AG09319 (cell line): ENCODE data around the gene MTHFD1.

Experiments used
- DNase-seq: peaks from one replicate; pipeline ENCODE4 v3.0.0-alpha.2; 2010; ENCODE audit warnings: low read depth; ENCODE audit errors: extremely low read depth
- CTCF ChIP-seq: IDR thresholded peaks from 2 replicates; pipeline ENCODE4 v1.5.1; 2011; ENCODE audit warnings: low read depth, mild to moderate bottlenecking, inconsistent platforms, low read length, moderate library complexity

MTHFD1 gene

GRCh38 chr14:64465831-64466554 is 77.8 kb downstream of the MTHFD1 start:
- DNase-seq: no peak
- peak; percentile 41 for TF ChIP-seq CTCF

DNA sequence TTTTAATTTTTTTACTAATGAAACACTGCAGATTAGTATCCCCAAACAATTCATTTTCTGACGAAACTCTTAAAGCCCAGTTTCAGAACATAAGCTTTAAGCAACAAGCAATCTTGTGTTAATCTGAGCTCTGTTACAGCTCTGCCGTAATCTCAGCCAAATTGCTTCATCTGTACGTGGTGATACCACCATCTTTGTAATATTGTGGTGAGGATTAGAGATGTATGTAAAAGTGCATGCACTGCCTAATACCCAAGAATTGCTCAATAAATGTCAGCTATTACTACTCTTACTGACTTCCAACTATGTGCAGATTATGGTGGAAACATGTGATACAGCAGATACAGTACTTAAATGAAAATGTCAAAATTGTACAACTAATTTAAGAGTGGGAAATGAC is 78.9 kb downstream of the MTHFD1 start:
- no peak for DNase-seq
- TF ChIP-seq CTCF: no peak

DNA sequence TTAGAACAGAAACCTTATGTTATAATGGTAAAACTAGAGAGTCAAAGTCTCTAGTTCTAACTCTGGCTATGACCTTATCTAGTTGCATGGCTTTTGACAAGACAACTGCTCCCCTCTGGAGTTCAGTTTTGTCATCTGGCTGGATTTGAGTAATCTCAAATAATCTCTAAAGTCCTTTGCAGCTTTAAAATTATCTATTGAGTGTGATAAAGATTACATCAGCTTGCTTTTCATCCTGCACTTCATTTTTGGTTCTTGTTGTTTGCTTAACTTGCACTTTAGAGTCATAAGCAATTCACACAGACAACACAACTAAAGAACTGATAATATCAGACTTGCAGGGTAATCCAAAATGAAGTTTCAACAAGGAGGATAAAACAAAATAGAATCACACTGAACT is 79.4 kb downstream of the MTHFD1 start:
- no peak for TF ChIP-seq CTCF
- DNase-seq: no peak

- DNase-seq: no peak
These were observed 80.3 kb downstream of the MTHFD1 start for GRCh38 chr14:64468451-64468850.

DNA sequence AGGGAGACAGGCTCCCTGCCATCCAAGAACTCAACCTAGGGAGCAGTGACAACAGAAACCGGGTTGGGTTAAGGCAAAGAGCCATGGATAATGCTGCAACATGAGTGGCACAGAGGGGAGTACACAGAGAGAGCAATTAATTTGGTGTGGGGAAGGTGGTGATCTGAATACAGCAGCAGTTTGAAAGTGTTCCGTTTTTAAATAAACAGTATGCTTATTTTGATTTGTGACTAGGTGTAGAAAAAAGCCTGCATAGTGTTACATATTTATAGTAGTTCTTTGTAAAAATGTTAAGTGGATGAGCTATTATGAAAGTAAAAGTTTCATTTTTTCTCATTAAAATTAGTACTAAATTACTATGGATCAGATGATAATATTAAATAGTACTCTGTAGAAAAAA is 85.9 kb downstream of the MTHFD1 start:
- no peak for DNase-seq
- TF ChIP-seq CTCF: no peak

More at GRCh38 chr14:64468451-64468850, 80.3 kb downstream of the MTHFD1 start:
- no peak for TF ChIP-seq CTCF

DNA sequence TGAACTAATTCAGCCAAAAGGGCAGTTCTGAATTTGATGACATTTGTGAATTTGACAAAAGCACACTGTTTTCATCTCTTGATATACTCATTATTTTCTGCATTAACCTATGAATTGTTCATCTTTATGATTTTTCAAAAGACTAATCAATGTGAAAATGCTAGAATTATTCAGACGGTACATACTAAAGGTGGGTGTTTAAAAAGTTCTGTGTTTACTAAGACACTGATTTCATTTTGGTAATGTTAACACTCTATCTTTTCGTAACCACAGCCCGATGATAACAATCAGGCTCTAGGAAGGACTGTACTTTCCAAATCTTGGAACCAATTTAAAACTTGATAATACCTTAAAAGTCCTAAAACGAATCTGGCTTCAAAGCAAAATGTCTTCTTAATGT is 86.5 kb downstream of the MTHFD1 start:
- no peak for DNase-seq
- no peak for TF ChIP-seq CTCF

GRCh38 chr14:64475585-64476273 is 87.6 kb downstream of the MTHFD1 start:
- TF ChIP-seq CTCF: no peak
- no peak for DNase-seq
